HEK293 (cell line): Measurements from ENCODE around the gene USP2.

ENCODE experiments used
- CTCF ChIA-PET: fragments of 350-600 bp; formaldehyde crosslinking; extraction: SDS; loops from one replicate; lab custom pipeline; 2021; ENCODE audit warnings: antibody characterized with exemption; lab: Yijun Ruan, JAX
- POLR2A ChIA-PET: fragments of 300-600 bp; formaldehyde crosslinking; extraction: SDS; loops from one replicate; lab custom pipeline; 2020; ENCODE audit warnings: antibody characterized with exemption, inconsistent platforms; lab: Yijun Ruan, JAX
- H3K27ac ChIP-seq: fragments of 200-500 bp; sonication (Bioruptor generic); 2 replicates; pipeline ENCODE4 v1.5.1; 2014; ENCODE audit warnings: low read depth, low read length, control low read depth, inconsistent platforms; ENCODE audit errors: extremely low read depth
- H3K36me3 ChIP-seq, 2 experiments: fragments of 200-500 bp in 1 of 2; sonication (Bioruptor generic) in 1 of 2; 1 replicate in 1 of 2; 2 replicates in 1 of 2; pipeline ENCODE4 v1.5.1; 2014 to 2017; ENCODE audit warnings: inconsistent platforms in 2 of 2, low read length in 2 of 2; ENCODE audit not compliant: control insufficient read depth in 2 of 2, insufficient read depth in 1 of 2
- H3K4me1 ChIP-seq: fragments of 200-500 bp; sonication (Bioruptor generic); 2 replicates; pipeline ENCODE4 v1.5.1; 2014; ENCODE audit warnings: mild to moderate bottlenecking, low read length, inconsistent platforms; ENCODE audit not compliant: control insufficient read depth, insufficient read depth
- H3K4me3 ChIP-seq: 2 replicates; pipeline ENCODE4 v1.5.1; 2011; ENCODE audit warnings: low read depth, mild to moderate bottlenecking, control low read depth, low read length, moderate library complexity
- H3K9me3 ChIP-seq: fragments of 200-500 bp; sonication (Bioruptor generic); 2 replicates; pipeline ENCODE4 v1.5.1; 2014; ENCODE audit warnings: low read depth, low read length, inconsistent platforms; ENCODE audit not compliant: control insufficient read depth, insufficient read depth
- EGR2 ChIP-seq: fragments of 450-650 bp; formaldehyde crosslinking; IDR thresholded peaks from 2 replicates; pipeline ENCODE4 v1.5.1; 2016; ENCODE audit warnings: low read depth, missing biosample characterization, missing genetic modification characterization
- FEZF1 ChIP-seq: fragments of 450-650 bp; formaldehyde crosslinking; IDR thresholded peaks from 2 replicates; pipeline ENCODE4 v1.5.1; 2016; ENCODE audit warnings: missing biosample characterization, missing genetic modification characterization
- REPIN1 ChIP-seq: fragments of 450-650 bp; formaldehyde crosslinking; IDR thresholded peaks from 2 replicates; pipeline ENCODE4 v1.5.1; 2017; ENCODE audit warnings: missing biosample characterization, missing genetic modification characterization, low read depth
- ZFHX2 ChIP-seq: fragments of 450-650 bp; formaldehyde crosslinking; conservative IDR thresholded peaks from 2 replicates; pipeline ENCODE4 v1.5.1; 2016; ENCODE audit warnings: missing biosample characterization, missing genetic modification characterization
- ZNF16 ChIP-seq: fragments of 450-650 bp; formaldehyde crosslinking; IDR thresholded peaks from 2 replicates; pipeline ENCODE4 v1.5.1; 2016; ENCODE audit warnings: low read depth, missing biosample characterization, missing genetic modification characterization
- ZNF24 ChIP-seq: fragments of 450-650 bp; formaldehyde crosslinking; IDR thresholded peaks from 2 replicates; pipeline ENCODE4 v1.5.1; 2016; ENCODE audit warnings: missing biosample characterization, missing genetic modification characterization
- ZNF48 ChIP-seq: fragments of 450-650 bp; formaldehyde crosslinking; IDR thresholded peaks from 2 replicates; pipeline ENCODE4 v1.5.1; 2016; ENCODE audit warnings: missing biosample characterization, missing genetic modification characterization
- ZNF521 ChIP-seq: fragments of 450-650 bp; formaldehyde crosslinking; IDR thresholded peaks from 2 replicates; pipeline ENCODE4 v1.5.1; 2017; ENCODE audit warnings: missing biosample characterization, mild to moderate bottlenecking, missing genetic modification characterization
- ZNF596 ChIP-seq: fragments of 450-650 bp; IDR thresholded peaks from 2 replicates; pipeline ENCODE4 v1.5.0; 2018; ENCODE audit warnings: missing biosample characterization, mild to moderate bottlenecking, missing genetic modification characterization, moderate library complexity
- ZNF768 ChIP-seq: fragments of 450-650 bp; formaldehyde crosslinking; IDR thresholded peaks from 2 replicates; pipeline ENCODE4 v1.5.1; 2018; ENCODE audit warnings: missing biosample characterization, mild to moderate bottlenecking, missing genetic modification characterization
- ZNF777 ChIP-seq: fragments of 450-650 bp; formaldehyde crosslinking; IDR thresholded peaks from 2 replicates; pipeline ENCODE4 v1.5.1; 2017; ENCODE audit warnings: missing biosample characterization, missing genetic modification characterization, borderline replicate concordance
- ZNF837 ChIP-seq: fragments of 450-650 bp; formaldehyde crosslinking; IDR thresholded peaks from 2 replicates; pipeline ENCODE4 v1.5.1; 2016; ENCODE audit warnings: missing biosample characterization, missing genetic modification characterization
- TF ChIP-seq, protein P1 (sequence below): fragments of 450-650 bp; formaldehyde crosslinking; IDR thresholded peaks from 2 replicates; pipeline ENCODE4 v1.5.1; 2016; ENCODE audit warnings: missing biosample characterization, missing genetic modification characterization
- TF ChIP-seq, protein P2 (sequence below): fragments of 450-650 bp; formaldehyde crosslinking; IDR thresholded peaks from 2 replicates; pipeline ENCODE4 v1.5.1; 2016; ENCODE audit warnings: missing biosample characterization, missing genetic modification characterization
- TF ChIP-seq, protein P3 (sequence below): fragments of 450-650 bp; formaldehyde crosslinking; IDR thresholded peaks from 2 replicates; pipeline ENCODE4 v1.5.1; 2016; ENCODE audit warnings: missing biosample characterization, missing genetic modification characterization, low read depth
- TF ChIP-seq, protein P4 (sequence below): fragments of 450-650 bp; formaldehyde crosslinking; IDR thresholded peaks from 2 replicates; pipeline ENCODE4 v1.5.1; 2017; ENCODE audit warnings: missing biosample characterization, mild to moderate bottlenecking, missing genetic modification characterization, moderate library complexity
- TF ChIP-seq, protein P5 (sequence below): fragments of 450-650 bp; formaldehyde crosslinking; IDR thresholded peaks from 2 replicates; pipeline ENCODE4 v1.5.1; 2016; ENCODE audit warnings: missing biosample characterization, missing genetic modification characterization

USP2 gene

DNA sequence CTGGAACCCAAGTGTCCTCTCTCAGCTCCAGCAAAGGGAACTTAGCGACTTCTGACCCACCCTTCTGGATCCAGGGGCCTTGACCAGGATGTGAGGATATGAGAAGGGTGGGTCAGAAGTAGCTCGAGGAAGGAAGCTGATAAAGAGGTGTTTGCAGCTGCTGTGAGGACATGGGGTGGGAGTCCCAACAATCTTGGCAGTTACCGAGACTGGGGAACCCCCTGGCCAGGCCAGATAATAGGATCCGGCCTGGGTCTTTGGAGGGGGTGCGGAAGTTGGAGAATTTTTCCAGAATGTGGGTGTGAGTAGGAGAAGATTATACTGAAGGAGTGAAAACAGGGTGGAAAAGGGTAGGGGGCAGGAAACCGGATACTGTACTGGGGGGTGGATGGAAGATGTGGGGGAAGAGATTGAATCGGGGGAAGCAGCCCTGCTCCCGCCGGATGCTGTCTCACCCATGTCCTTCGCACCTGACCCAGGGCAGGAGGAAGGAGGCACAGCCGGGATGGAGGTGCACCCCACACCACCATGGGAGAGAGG is 61.7 kb downstream of the USP2 start:
- H3K4me1 ChIP-seq: no peaks in the 10 kb centered on the region; the same call in 1 of the 2 replicates
- TF ChIP-seq, protein P1, sequence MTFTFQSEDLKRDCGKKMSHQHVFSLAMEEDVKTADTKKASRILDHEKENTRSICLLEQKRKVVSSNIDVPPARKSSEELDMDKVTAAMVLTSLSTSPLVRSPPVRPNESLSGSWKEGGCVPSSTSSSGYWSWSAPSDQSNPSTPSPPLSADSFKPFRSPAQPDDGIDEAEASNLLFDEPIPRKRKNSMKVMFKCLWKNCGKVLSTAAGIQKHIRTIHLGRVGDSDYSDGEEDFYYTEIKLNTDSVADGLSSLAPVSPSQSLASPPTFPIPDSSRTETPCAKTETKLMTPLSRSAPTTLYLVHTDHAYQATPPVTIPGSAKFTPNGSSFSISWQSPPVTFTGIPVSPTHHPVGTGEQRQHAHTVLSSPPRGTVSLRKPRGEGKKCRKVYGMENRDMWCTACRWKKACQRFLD (tag by site-specific recombination): no peak
- peak; percentile 64 for TF ChIP-seq EGR2 (tag by site-specific recombination)
- no peak for TF ChIP-seq ZNF777 (tag by site-specific recombination)
- TF ChIP-seq ZNF768 (tag by site-specific recombination): no peak
- no peak for TF ChIP-seq ZNF596 (tag by site-specific recombination)
- TF ChIP-seq, protein P2, sequence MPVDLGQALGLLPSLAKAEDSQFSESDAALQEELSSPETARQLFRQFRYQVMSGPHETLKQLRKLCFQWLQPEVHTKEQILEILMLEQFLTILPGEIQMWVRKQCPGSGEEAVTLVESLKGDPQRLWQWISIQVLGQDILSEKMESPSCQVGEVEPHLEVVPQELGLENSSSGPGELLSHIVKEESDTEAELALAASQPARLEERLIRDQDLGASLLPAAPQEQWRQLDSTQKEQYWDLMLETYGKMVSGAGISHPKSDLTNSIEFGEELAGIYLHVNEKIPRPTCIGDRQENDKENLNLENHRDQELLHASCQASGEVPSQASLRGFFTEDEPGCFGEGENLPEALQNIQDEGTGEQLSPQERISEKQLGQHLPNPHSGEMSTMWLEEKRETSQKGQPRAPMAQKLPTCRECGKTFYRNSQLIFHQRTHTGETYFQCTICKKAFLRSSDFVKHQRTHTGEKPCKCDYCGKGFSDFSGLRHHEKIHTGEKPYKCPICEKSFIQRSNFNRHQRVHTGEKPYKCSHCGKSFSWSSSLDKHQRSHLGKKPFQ (tag by site-specific recombination): no peak
- TF ChIP-seq ZFHX2: peak; percentile 66
- TF ChIP-seq ZNF837 (tag by site-specific recombination): no peak
- TF ChIP-seq ZNF24: no peak
- TF ChIP-seq ZNF48: no peak
- no peak for TF ChIP-seq ZNF16 (tag by site-specific recombination)
- no peak for TF ChIP-seq REPIN1 (tag by site-specific recombination)
- TF ChIP-seq, protein P3, sequence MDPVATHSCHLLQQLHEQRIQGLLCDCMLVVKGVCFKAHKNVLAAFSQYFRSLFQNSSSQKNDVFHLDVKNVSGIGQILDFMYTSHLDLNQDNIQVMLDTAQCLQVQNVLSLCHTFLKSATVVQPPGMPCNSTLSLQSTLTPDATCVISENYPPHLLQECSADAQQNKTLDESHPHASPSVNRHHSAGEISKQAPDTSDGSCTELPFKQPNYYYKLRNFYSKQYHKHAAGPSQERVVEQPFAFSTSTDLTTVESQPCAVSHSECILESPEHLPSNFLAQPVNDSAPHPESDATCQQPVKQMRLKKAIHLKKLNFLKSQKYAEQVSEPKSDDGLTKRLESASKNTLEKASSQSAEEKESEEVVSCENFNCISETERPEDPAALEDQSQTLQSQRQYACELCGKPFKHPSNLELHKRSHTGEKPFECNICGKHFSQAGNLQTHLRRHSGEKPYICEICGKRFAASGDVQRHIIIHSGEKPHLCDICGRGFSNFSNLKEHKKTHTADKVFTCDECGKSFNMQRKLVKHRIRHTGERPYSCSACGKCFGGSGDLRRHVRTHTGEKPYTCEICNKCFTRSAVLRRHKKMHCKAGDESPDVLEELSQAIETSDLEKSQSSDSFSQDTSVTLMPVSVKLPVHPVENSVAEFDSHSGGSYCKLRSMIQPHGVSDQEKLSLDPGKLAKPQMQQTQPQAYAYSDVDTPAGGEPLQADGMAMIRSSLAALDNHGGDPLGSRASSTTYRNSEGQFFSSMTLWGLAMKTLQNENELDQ (tag by site-specific recombination): no peak
- TF ChIP-seq, protein P4, sequence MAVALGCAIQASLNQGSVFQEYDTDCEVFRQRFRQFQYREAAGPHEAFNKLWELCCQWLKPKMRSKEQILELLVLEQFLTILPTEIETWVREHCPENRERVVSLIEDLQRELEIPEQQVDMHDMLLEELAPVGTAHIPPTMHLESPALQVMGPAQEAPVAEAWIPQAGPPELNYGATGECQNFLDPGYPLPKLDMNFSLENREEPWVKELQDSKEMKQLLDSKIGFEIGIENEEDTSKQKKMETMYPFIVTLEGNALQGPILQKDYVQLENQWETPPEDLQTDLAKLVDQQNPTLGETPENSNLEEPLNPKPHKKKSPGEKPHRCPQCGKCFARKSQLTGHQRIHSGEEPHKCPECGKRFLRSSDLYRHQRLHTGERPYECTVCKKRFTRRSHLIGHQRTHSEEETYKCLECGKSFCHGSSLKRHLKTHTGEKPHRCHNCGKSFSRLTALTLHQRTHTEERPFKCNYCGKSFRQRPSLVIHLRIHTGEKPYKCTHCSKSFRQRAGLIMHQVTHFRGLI: no peak
- no peak for TF ChIP-seq ZNF521 (tag by site-specific recombination)
- TF ChIP-seq, protein P5, sequence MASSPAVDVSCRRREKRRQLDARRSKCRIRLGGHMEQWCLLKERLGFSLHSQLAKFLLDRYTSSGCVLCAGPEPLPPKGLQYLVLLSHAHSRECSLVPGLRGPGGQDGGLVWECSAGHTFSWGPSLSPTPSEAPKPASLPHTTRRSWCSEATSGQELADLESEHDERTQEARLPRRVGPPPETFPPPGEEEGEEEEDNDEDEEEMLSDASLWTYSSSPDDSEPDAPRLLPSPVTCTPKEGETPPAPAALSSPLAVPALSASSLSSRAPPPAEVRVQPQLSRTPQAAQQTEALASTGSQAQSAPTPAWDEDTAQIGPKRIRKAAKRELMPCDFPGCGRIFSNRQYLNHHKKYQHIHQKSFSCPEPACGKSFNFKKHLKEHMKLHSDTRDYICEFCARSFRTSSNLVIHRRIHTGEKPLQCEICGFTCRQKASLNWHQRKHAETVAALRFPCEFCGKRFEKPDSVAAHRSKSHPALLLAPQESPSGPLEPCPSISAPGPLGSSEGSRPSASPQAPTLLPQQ (tag by site-specific recombination): no peak
- no peak for TF ChIP-seq FEZF1 (tag by site-specific recombination)
- TF ChIP-seq, all 188 proteins: peak for 2
- Histone ChIP-seq H3K9me3 (no peaks in the 10 kb centered on the region), H3K4me3 (no peak overlapping the region), H3K27ac (no peak overlapping the region), H3K36me3 (peaks cover 0 to 2% of the 10 kb centered on the region in 2 experiments; a peak in 1 of 3 replicates)
- ChIA-PET CTCF (interaction anchor here (0.9 to 15.8 kb wide), 2 partner anchors 19 to 42 kb away, joined by 4 to 151 read pairs; partner anchors contain the start of gene C1QTNF5), POLR2A (interaction anchor here (1.1 kb wide), 1 partner anchor 198 kb away, joined by 3 read pairs; the partner anchor contains the start of gene HINFP)
